HG03135 (cell line): Measurements from ENCODE around the gene CUX1.
"Not testable (repeated sequence)": the region's sequence is repeated elsewhere in the genome, so short reads cannot be mapped to it uniquely, and the experiment has no call there.

Experiments used
- ATAC-seq: cut with Tn5 transposase; IDR thresholded peaks from one replicate; pipeline ENCODE4 v1.9.1; 2021; ENCODE audit warnings: mild to moderate bottlenecking, moderate library complexity; ENCODE audit not compliant: unreplicated experiment

CUX1 gene

DNA sequence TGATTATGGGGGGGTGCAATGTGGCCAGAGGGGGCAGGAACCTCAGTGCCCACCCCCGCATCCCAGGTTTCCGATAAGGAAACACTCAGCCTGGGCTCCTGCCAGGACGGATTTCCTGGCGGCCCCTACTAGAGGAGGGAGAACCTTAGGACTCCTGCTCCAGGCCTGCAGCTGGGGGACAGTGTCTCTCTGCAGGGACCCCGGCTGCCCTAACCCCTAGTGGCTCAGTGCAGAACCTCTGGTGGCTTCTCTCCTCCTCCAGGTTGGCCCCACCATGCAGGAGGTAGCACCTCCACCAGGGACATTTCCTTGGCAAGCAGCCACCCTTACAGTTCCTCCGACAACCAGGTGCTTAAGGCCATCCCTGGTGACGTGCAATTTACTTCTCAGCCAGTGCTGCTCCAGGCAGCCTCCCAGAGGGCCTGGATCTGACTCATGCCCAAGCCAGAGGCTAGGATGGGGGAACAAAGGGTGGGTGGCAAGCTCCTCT is 501.1 kb downstream of the CUX1 start:
- no peak for ATAC-seq

DNA sequence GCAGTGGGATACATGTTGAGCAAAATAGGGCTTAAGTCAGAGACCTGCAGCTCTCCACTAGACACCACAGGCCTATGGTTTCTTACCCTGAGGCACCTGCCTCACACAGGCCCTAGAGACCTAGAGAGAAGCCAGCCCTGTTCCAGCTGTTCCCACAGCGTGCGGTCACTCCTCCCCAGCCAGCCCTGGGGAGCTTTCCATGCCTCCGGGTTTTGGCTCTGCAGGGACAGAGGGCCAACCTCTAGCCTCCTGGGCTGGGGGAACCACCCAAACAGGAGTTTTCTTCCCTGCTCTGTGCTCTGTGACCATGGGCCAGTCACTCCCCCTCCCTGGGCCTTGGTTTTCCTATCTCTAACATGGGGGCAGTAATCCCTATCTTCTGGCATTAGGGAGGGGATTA is 502.2 kb downstream of the CUX1 start:
- ATAC-seq: no peak

DNA sequence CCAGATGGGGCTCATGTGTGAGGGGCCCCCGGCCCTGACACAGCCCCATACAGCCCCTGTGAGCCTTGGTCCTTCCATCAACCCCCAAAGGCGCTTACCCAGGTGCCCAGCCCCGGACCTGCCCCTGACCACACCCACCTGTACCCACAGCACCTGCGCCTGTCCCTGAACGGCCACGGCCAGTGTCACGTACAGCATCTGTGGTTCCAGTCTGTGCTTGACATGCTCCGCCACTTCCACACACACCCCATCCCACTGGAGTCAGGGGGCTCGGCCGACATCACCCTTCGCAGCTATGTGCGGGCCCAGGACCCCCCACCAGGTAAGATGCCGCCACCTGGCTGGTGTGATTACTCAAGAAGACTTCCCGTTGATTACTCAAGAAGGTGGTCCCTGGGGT is 502.8 kb downstream of the CUX1 start:
- no peak for ATAC-seq

DNA sequence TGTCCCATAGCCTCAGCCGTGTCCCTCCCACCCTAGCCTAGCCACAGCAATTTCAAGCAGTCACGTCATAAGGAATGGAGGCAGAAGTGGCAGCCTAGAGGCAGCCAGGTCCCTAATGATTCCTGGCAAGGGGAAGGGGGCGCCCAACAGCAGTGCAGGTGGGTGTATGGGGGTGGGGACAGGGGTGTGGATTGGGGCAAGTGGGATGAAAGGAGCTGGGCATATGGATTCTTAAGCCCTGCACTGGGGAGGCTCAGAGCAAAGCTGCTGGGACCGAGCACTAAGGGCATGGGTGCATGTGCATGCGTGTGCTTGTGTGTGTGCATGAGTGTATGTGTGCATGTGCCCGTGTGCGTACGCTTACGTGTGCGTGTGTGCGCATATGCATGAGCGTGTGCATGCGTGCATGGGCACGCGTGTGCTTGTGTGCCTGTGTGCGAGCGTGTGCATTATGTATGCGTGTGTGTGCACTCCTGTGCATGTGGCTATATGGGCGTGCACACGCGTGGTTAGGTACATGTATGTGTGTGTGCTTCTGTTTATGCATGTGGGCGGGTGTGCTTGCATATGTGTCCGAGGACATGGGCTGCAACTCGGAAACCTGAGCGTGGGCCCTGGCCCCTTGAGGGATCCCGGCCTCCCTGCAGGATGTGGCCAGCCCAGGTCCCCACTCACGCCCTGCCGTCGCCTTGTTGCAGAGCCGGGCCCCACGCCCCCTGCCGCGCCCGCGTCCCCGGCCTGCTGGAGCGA is 503.4 kb downstream of the CUX1 start:
- ATAC-seq: no peak

DNA sequence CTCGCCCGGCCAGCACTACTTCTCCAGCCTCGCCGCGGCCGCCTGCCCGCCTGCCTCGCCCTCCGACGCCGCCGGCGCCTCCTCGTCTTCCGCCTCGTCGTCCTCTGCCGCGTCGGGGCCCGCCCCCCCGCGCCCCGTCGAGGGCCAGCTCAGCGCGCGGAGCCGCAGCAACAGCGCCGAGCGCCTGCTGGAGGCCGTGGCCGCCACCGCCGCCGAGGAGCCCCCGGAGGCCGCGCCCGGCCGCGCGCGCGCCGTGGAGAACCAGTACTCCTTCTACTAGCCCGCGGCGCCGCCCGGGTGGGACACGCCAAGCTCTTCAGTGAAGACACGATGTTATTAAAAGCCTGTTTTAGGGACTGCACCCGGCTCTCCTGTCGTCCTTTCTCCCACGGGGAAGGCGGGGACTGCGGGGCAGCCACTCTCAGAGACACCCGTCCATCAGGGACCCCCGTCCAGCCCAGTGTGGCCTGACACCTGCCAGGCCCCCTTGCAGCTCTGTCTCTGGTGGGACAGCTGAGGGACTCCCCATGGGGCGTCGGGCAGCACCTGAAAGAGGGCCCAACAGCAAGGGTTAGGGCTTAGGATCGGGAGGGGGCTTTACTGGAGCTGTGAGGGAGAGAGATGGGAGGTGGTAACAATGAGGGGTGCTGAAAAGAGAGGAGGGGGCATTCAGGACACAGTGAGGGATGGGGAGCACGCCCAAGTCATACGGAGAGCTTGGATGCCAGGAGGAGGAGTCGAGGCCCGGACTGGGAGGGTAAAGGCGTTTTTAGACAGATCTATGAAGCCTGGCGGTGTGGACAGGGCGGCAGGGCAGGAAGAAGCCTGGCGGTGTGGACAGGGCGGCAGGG is 504.1 kb downstream of the CUX1 start:
- no peak for ATAC-seq

DNA sequence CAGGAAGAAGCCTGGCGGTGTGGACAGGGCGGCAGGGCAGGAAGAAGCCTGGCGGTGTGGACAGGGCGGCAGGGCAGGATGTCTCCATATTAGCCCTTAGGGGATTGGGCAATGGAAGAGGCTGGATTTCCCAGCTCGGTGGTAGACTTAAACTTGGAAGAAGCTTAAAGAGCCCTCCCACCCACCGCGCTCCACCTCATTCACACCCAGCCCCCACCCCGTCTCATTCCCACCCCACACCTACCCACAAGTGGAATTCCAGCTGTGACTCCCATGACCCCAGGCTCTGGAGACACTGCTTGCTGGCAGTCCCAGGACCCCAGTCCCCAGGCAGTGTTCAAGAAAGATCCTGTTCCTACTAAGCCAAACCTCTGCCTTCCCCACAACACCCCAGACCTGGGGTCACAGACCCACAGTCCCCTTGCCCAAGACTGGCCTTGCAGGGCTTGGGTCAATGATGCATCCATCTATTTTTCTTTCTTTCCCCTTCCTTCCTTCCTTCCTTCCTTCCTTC is 504.8 kb downstream of the CUX1 start:
- no peak for ATAC-seq

DNA sequence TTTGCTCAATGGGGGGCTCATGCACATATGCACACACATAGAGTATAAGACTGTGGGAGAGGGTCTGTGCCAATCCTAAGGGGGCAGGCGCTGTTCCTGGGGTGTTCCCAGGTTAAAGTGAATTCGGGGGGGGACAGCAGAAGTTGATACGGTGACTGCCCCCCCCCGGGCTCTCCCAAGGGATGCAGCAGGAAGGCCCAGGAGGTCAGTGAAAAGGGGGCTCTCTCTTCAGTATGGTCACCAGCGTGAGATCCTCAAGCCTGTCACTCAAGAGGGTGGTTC is 506.4 kb downstream of the CUX1 start:
- no peak for ATAC-seq

DNA sequence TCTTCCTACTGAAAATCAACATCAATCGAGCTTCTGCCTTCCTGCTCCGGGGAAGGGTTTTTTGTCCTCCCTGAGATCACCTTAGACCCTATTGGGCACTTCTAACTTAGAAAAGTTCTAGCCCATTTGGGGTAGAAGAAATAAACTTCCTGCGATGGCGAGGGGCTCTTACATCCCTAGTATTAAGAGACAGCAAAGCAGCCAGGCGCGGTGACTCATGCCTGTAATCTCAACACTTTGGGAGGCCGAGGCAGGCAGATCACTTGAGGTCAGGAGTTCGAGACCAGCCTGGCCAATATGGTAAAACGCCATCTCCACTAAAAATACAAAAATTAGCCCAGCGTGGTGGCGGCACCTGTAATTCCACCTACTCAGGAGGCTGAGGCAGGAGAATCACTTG is 507.7 kb downstream of the CUX1 start:
- ATAC-seq: not testable (repeated sequence)

DNA sequence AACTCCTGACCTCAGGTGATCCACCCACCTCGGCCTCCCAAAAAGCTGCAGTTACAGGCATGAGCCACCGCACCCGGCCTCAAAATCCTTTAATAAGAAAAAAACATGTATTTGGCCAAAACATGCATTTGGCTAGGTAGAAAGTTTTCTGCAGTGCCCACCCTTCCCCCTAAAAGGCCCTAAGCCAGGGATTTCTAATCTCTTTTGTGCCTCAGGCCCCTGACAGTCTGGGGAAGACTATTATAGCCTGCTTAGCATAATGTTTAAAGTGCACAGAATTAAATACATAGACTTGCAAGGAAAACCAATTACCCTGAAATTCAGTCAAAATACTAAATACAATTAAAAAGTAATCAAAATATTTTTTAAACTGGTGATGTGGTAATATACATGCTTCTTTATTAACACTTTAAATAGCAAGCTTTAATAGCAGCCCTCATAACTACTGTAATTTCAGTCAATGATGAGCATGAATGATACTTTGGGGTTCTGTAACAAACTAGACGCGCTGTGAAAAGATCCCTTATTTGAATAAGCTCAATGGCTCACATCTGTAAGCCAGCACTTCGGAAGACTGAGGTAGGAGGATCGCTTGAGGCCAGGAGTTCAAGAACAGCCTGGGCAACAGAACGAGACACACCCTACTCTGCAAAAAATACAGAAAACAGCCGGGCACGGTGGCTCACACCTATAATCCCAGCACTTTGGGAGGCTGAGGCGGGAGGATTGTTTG is 508.9 kb downstream of the CUX1 start:
- ATAC-seq: no peak

DNA sequence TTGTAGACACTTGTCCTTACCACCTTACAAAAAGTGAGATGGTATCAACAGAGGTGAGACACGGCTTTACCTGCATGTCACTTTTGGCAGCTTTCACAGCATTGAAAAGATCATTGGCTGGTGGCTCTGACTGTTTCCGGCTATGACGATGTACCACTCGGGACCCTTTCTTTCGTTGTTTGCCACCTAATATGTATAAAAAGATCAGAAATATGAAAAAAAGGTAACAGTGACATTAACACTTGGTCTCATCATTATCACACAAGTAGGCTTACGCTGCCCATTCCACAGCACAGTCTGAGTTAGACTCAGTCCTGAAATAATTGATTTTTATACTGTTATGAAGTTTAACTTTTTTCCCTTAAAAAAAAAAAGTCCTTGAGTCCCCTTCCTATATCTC is 509.8 kb downstream of the CUX1 start:
- not testable (repeated sequence) for ATAC-seq

DNA sequence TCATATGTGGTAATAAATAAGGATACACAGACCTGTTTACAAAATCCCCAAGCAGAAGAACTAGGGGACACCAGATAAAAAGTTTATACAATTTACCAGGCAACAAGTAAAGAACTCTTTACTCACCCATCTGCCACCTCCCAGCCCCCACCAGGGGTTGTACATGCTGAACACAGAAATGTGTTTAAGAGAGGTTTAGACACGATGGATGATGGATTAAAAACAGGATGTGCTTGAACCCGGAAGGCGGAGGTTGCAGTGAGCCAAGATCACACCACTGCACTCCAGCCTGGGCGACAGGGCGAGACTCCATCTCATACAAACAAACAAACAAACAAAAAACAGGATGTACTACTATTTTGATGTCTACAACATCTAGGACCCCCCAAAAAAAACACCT is 511.4 kb downstream of the CUX1 start:
- ATAC-seq: not testable (repeated sequence)

DNA sequence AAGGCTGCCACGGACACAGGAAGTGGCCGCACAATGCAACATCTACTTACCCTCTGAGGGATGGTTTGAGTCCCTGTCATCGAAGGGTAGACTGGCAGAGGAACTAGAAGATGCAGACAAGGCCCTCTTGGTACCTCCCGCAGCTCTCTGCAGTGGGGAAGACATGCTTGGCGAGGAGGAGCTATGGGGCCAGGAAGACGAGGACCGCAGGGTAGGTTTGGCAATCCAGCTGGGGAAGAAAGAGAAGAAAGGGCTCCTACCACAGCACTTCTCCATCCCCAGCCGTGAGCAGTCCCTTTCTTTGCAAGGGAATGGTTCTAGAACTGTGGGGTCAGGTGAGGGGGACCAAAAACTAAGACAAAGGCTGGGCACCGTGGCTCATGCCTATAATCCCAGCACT is 511.9 kb downstream of the CUX1 start:
- ATAC-seq: not testable (repeated sequence)

DNA sequence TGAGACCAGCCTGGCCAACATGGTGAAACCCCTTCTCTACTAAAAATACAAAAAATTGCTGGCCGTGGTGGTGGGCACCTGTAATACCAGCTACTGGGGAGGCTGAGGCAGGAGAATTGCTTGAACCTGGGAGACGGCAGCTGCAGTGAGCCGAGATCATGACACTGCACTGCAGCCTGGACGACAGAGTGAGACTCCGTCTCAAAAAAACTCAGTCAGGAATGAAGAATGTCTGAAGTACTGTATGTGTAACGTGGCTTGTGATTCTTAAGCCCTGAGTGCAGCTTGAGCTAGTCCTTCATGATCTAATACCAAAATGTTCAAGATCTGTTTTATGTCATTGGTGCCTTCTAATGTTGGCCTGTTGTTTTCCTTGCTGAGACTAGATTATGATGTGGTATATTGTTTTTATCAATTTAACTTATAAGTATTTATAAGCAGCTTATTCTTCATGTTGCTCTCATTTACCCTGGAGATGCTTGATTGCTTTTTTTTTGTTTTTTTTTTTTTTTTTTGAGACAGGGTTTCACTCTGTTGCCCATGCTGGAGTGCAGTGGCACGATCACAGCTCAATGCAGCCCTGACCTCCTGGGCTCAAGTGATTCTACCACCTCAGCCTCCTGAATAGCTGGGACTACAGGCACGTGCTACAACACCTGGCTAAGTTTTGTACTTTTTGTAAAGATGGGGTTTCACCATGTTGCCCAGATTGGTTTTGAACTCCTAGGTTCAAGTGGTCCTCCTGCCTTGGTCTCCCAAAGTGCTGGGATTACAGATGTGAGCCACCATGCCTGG is 513.4 kb downstream of the CUX1 start:
- not testable (repeated sequence) for ATAC-seq
